ENCODE results near the gene ROBO2. TPM values are rescaled to one million over a fixed set of nuclear protein-coding genes. Genes with fewer than 3 reads are reported as not detected.

ROBO2 gene
- total RNA-seq, 2 donors from 2014 or later: 2.5 to 2.9 TPM

GRCh38 chr3:77240072-77240650 is 200.3 kb downstream of the ROBO2 start:
- Mint-ChIP-seq H3K4me1 (peaks cover 12% of the 10 kb centered on the region), H3K36me3 (ENCODE audit: low read depth) (peaks cover 3% of the 10 kb centered on the region), H3K27me3 (ENCODE audit: insufficient read depth) (no peaks in the 10 kb centered on the region), H3K27ac (no peak overlapping the region), H3K4me3 (no peak overlapping the region), H3K9me3 (peaks cover 24% of the 10 kb centered on the region)
- WGBS, 2 experiments (ENCODE audit: insufficient coverage in 1 of 2, insufficient read length in 1 of 2): 94 to 98% methylated on average over 8 to 40 of the region's 40 CpGs
- no peak for DNase-seq
- Histone ChIP-seq H3K36me3 (ENCODE audit: control insufficient read depth, insufficient read depth, low read length) (no peaks in the 10 kb centered on the region), H3K4me3 (ENCODE audit: low read length) (no peak overlapping the region), H3K9me3 (ENCODE audit: control insufficient read depth, low read length) (peaks cover 7% of the 10 kb centered on the region), H3K27me3 (ENCODE audit: control insufficient read depth, insufficient read depth, low read length, poor library complexity, severe bottlenecking) (no peaks in the 10 kb centered on the region), H3K27ac (ENCODE audit: low read depth, low read length) (no peak overlapping the region), H3K9ac (ENCODE audit: extremely low read depth, low read length, poor library complexity, severe bottlenecking) (no peak overlapping the region), H3K4me1 (ENCODE audit: control insufficient read depth, insufficient read depth, low read length) (no peaks in the 10 kb centered on the region)
- no peak for TF ChIP-seq CTCF (conservative IDR thresholded peaks at IDR 0.05)

GRCh38 chr3:77242371-77242770 is 202.5 kb downstream of the ROBO2 start:
- Mint-ChIP-seq H3K4me3 (no peak overlapping the region), H3K27me3 (ENCODE audit: insufficient read depth) (no peaks in the 10 kb centered on the region), H3K27ac (no peak overlapping the region), H3K36me3 (ENCODE audit: low read depth) (peaks cover 3% of the 10 kb centered on the region), H3K4me1 (no peaks in the 10 kb centered on the region), H3K9me3 (peaks cover 24% of the 10 kb centered on the region)
- H3K4me3 ChIP-seq (ENCODE audit: low read length): no peak overlapping the region
- no peaks in the 10 kb centered on the region for H3K4me1 ChIP-seq (ENCODE audit: control insufficient read depth, insufficient read depth, low read length)
- TF ChIP-seq CTCF (conservative IDR thresholded peaks at IDR 0.05): no peak
- H3K9ac ChIP-seq (ENCODE audit: extremely low read depth, low read length, poor library complexity, severe bottlenecking): no peak overlapping the region
- H3K27ac ChIP-seq (ENCODE audit: low read depth, low read length): no peak overlapping the region
- 95 to 100% methylated on average over 1 to 2 of the region's 2 CpGs for WGBS, 2 experiments (ENCODE audit: insufficient coverage in 1 of 2, insufficient read length in 1 of 2)
- no peak for DNase-seq
- peaks cover 7% of the 10 kb centered on the region for H3K9me3 ChIP-seq (ENCODE audit: control insufficient read depth, low read length)
- H3K36me3 ChIP-seq (ENCODE audit: control insufficient read depth, insufficient read depth, low read length): no peaks in the 10 kb centered on the region
- H3K27me3 ChIP-seq (ENCODE audit: control insufficient read depth, insufficient read depth, low read length, poor library complexity, severe bottlenecking): no peaks in the 10 kb centered on the region

- Mint-ChIP-seq H3K4me1 (no peaks in the 10 kb centered on the region), H3K27ac (no peak overlapping the region)
- no peak overlapping the region for H3K9ac ChIP-seq (ENCODE audit: extremely low read depth, low read length, poor library complexity, severe bottlenecking)
These were observed 205.1 kb downstream of the ROBO2 start for GRCh38 chr3:77244981-77245380.

More at GRCh38 chr3:77244981-77245380, 205.1 kb downstream of the ROBO2 start:
- TF ChIP-seq CTCF (conservative IDR thresholded peaks at IDR 0.05): no peak
- Histone ChIP-seq H3K9me3 (ENCODE audit: control insufficient read depth, low read length) (peaks cover 7% of the 10 kb centered on the region), H3K27ac (ENCODE audit: low read depth, low read length) (no peak overlapping the region), H3K4me3 (ENCODE audit: low read length) (no peak overlapping the region), H3K27me3 (ENCODE audit: control insufficient read depth, insufficient read depth, low read length, poor library complexity, severe bottlenecking) (no peaks in the 10 kb centered on the region), H3K4me1 (ENCODE audit: control insufficient read depth, insufficient read depth, low read length) (no peaks in the 10 kb centered on the region), H3K36me3 (ENCODE audit: control insufficient read depth, insufficient read depth, low read length) (no peaks in the 10 kb centered on the region)
- peaks cover 12% of the 10 kb centered on the region for H3K9me3 Mint-ChIP-seq
- no peaks in the 10 kb centered on the region for H3K27me3 Mint-ChIP-seq (ENCODE audit: insufficient read depth)
- no peak for DNase-seq
- WGBS, 2 experiments (ENCODE audit: insufficient coverage in 1 of 2, insufficient read length in 1 of 2): 93 to 100% methylated on average over 1 to 3 of the region's 3 CpGs
- no peak overlapping the region for H3K4me3 Mint-ChIP-seq
- H3K36me3 Mint-ChIP-seq (ENCODE audit: low read depth): peaks cover 3% of the 10 kb centered on the region
